Central memory CD4-positive, alpha-beta T cell (primary cell): ENCODE data around the gene LIF.
"Not testable (repeated sequence)": the region's sequence is repeated elsewhere in the genome, so short reads cannot be mapped to it uniquely, and the experiment has no call there.

Source experiments
- DNase-seq: peaks from one replicate; pipeline ENCODE4 v3.0.0; 2022

LIF gene

DNA sequence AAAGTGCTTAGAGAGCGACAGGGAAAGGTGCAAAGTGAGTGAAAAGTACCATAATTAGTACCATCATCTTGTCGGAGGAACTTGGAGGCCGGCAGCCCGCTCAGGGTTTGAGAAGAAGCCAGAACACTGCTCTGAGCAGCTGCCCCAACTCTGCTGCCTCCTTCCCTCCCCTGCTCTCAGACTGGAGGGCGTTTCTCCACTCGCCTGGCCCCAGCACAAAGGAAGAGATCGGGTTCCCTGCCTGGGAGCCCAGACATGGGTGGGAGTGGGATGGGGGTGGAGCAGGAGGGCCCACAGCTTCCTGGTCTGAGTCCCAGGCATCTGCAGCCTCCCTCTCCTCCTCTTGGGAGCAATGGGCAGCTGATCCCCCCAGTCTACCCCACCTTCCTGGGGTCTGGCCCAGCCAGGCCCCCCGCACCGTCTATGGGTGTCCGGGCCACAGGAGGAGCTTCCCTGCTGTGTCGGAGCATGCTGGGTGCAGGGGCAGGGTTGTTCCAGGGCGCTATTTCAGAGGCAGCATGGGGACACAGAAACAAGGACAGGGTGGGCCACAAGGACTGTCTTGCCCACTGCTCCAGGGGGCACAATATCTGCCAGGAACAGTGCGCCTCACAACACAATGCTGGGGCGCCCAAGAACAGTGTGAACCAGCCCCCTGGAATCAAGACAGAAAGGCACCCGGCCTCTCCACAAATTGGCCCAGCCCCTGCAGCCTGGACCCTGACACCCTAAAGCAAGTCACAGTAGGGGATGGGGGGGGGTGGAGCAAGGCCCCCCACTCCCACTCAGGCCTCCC lies 4.8 kb downstream of the LIF start:
- DNase-seq = no peak

DNA sequence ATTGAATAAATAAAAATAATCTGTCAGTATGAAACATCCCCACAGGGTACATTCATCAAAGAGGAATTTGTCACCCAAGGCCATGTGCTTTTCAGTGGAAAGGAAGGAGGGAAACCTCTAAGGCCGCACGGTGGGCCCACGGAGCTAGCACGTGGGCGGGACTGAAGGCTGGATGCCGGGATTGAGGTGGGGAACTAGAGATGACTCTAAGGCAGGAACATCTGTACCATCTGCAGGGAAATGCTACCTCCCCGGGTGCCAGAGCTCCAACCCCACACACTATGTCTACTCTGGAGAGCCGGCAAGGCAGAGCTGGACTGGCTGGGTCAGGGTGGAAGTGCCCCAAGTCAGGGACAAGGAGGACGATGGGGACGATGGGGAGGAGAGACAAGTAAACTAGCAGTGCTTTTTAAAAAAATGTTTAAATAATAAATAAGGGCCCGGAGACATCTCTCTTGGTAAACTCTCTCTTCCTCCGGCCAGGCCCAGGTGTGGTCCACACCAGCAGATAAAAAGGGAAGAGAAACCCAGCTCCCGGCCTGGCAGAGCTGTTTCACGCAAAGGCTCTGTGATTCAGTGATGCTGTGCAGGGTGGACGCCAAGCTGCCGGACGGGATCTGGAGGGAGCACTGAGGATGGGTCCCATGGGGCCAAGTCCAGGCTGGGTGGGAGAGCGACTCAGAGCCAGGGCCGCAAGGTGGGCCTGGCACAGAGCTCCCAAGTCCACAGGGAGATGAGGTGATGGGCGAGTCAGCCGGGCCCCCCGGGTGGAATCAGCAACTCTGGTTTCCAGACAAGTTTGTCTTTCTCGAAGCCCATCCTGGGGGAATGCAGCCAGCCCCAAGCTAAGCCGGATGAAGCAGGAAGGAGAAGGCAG lies 5.8 kb downstream of the LIF start:
- no peak for DNase-seq

DNA sequence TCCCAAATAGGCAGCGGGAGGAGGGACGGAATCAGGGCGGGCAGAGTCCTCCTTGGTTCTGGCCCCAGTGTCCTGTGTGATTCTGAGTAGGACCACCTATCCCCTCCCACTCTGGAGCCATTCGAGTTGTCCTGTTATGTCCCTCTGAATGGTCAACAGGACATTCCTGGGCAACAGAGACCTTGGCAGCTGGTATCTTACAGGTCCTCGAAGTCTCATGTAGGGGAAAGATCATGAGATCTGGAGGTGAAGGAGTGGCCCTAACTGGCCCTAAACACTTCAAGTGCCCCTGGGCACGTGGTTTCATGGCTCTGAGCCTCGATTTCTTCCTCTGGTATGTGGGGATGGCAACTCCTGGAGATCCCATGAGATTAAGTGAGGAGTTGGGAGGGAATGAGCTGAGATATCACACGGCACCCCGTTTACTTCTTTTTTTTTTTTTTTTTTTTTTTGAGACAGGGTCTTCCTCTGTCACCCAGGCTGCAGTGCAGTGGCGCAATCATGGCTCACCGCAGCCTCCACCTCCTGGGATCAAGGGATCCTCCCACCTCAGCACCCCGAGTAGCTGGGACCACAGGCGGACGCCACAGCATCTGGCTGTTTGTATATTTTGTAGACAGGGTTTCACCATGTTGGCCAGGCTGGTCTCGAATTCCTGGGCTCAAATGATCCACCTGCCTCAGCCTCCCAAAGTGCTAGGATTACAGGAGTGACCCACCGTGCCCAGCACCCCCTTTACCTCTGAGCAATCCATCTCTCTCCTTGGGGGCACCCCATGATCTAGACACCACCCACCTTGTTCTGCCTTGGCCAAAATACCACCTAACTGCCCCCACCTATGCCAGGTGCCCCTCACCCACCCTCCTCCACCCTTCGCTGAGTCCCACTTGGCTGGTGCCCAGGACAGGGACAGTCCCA lies 6.8 kb downstream of the LIF start:
- DNase-seq = no peak

DNA sequence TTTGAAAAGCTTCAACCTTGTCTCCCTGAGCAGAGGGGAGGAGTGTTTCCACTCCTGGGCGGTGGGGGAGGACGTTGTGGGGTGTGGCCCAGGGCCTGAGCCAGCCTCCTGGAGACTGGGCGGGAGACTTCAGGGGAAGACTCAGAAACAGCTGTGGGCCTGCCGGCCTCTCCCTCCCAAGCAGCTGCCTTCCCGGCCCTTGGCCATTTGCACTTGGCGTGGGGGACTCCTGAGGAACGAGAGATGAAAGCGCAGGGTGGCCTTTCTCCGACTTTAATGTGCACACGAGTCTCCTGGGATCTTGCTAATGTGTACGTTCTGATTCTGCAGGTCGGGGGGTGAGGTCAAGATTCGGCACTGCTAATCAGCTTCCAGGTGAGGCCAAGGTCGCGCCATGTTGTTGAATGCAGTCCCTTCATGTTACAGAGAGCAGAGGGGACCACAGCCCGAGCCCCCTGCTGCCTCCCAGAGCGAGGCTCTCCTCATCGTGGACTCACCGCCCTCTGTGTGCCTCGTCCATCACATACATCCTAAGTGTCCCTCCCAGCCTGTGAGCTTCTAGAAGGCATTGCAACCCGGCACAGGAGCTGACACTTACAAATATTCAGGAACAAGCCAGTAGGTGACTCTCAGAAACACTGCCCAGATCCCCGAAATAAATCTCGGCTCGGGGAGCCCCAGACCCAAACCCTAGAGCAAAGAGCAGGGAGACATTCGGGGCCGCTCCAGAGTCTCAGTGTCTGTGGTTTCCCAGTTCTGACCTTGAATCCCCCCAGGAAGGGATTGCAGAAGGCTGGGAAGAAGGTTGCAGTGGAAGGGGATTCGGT lies 7.7 kb downstream of the LIF start:
- no peak for DNase-seq

DNA sequence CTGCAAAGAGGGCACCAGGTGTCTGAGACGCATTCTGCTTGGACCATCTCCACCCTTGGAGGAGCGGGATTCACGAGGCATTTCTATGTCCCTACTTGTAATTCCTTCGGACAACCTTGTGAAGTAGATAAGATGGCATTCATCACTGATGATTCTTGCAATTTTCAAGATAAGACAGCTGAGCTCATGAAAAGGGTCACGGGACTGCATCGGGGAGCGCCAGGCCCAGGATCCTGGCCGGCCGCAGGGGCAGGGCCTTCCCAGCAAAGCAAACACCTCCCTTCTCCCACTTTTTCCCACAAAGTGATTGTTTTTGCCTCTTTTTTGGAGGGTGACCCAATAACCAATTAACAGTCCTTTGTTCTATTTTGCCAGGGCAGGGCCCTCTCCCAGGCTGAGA lies 8.4 kb downstream of the LIF start:
- DNase-seq = no peak

DNA sequence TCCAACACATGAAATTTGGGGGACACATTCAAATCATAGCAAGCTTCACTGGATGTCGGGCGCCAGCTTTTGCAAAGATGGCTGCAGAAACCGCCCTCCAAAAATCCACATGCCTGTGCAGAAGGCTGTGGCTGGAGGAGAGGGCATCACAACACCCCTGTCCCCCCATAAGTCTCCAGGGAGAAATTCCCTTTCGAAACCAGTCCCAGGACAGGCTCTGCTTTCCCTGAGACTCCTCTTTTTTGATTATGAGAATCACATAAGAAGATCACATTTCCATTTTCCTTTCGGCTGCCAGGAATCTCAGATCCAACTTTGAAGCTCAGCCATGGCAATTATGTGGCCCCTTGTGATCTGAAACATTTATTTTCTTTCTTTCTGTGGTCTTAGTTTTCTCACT lies 9.7 kb downstream of the LIF start:
- DNase-seq = no peak

DNA sequence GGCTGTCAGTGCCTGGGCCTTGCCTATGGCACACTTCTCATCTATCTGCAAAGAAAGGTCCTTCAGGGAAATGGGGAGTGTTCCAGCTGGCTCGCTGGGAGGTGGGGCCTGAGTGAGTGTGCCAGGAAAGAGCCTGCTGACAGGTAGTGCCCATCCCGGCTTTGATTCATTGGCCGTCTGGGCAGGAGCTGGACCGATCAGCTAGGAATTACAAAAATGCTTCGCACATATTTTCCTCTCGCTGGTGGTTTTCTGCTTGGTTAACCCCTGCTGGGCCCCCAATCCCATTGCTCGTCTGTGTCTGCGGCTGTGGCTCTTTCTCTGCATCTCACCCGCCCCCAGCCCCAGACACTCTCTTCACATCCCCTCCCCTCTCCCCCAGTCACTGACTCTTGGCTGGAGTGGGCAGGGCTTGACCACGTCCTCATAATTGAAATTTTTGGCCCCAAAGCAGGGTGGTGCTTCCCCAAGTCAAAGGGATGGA lies 10.8 kb downstream of the LIF start:
- DNase-seq = no peak

DNA sequence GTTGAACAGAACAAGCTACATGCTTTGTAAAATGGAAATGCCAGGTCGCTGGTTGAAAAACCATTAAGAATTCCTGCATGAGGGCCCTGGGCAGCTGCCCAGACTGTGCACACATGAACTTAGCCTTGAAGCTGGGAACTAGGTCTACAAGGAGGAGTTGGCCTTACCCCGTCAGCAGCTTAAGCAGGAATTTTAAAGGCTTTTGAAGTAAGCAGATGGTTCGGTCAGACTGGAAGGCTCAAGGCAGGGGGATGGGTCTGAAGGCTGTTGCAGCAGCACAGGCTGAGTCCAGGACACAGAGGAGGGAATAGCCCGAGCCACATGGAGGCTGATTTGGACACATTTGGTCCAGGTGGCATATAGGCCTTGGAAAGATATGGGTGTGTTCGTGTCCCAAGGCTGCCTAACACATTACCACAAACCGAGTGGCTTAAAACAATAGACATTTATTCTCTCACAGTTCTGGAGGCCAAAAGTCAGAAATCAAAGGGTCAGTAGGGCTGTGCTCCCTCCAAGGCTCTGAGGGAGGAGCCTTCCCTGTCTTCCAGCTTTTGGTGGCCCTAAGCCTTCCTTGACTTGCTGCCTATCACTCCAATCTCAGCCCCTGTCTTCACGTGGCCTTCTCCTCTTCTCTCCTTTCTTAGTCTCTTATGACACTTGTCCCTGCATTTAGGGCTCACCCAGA lies 11.6 kb downstream of the LIF start:
- DNase-seq = no peak

DNA sequence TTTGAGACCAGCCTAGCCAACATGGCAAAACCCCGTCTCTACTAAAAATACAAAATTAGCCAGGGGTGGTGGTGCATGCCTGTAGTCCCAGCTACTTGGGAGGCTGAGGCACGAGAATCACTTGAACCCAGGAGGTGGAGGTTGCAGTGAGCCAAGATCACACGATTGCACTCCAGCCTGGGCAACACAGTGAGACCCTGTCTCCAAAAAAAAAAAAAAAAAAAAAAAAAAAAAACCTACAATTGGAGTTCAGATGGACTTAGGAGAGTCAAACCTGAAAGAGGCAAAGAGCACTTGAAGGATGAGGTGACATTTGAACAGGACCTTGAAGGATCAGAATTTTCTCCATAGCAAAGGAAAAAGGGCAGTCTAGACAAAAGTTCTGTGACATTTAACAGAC lies 12.2 kb downstream of the LIF start:
- DNase-seq = not testable (repeated sequence)

DNA sequence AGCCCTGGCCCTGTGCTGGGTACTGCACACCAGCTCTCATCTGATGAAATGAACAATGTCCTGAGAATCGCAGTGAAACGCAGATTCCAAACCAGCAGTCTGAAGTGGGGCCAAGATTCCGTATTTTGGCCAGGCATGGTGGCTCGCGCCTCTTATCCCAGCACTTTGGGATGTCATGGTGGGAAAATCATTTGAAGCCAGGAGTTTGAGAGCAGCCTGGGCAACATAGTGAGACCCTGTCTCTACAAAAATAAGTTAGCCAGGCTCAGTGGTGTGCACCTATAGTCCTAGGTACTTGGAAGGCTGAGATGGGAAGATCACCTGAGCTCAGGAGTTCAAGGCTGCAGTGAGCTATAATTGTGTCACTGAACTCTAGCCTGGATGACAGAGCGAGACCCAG lies 13.0 kb downstream of the LIF start:
- no peak for DNase-seq

DNA sequence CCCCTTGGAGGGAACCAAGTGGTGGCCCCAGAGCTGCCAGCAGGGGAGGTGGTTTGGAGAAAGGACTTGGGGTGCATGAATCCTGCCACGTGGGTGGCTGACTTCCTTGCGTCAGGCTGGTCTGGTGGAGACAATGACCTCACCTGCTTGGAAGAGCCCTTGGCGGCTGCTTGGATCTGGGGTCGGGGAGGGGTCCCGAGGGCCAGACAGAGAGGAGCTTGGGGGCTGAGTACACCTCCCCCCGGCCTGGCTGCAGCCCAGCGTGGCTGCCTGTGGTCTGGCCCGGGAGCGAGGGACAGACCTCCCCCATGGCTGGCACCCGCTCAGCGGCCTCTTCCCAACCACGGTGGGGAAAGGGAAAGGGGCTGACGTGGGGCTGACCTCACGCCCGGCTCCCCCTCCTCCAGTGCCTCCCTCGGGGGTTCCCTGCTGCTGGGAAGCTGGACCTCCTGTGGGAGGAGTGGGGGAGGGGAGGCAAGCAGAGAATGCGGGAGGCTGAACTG lies 13.8 kb downstream of the LIF start:
- no peak for DNase-seq

DNA sequence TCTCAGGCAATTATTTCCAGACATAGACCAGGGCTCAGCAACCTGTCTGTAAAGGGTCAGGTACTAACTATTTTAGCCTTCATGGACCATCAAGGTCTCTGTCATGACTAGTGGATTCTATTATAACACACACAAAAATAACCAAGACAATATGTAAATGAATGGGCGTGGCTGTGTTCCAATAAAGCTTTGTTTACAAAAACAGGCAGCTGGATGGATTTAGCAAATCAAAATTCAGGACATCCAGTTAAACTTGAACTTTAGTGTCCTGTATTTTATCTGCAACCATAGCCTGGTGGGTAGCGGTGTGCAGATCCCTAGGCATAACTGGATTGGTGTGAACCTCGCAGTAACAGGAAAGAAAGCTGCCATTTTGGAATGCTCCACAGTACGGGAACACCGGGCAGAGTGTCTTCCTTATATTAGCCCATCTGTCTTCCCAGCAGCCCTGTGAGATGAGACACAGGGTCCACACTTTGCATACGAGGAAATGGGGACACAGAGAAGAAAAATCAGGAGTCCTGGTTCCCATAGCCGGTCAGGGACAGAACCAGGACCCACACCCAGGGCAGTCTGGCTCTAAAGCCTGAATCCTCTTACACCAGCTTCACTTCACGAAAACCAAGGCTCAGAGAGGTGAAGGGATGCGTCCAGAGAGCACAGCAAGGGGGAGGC lies 15.6 kb downstream of the LIF start:
- DNase-seq = no peak

DNA sequence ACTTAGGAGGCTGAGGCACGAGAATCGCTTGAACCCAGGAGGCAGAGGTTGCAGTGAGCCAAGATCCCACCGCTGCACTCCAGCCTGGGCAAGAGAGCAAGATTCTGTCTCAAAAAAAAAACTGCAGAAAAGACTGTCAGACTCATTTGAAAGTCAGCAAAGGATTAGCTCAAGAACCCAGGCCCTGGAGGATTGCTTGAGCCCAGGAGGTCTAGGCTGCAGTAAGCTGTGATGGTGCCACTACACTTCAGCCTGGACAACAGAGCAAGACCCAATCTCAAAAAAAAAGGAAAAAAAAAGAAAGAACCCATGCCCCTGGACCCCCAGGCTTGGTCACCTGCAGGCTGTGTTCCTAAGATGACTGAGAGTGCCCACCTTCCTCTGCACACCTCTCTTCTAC lies 16.2 kb downstream of the LIF start:
- DNase-seq = no peak

DNA sequence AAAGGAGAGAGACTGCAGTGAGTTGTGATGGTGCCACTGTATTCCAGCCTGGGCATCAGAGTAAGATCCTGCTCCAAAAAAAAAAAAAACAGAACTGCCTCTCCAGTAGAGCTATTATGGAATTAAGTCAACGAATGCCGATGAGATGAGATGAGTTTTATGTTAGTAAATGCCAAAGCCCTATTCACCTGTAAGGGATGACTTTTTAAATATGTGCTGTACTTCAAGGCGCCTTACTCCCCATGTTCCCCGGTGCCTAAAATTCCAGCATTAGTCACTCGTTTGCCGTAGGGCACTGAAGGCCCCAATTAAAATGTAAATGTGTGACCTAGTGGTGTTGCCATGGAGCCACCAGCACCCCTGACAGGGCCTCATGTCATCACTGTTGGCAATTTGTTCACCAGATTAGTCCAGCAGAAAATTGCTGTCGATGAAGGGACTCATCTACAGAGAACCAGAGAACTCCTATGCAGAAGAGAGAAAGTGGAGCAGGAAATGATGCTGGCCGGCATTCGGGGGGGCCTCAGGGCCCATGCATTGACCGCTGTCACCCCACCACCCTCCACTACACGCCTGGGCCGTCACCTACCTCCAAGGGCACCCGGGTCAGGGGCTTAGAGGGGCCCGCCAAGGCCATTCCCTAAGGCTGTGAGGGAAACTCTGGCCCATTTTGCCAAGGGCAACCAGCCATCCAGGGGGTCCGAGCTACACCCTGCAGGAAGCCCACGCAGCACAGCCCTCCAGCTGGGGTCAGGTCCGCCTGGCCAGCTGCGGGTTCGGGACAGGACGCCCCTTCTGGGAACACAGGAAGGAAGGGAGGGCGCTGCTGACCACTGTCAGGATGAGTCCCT lies 17.8 kb downstream of the LIF start:
- no peak for DNase-seq

DNA sequence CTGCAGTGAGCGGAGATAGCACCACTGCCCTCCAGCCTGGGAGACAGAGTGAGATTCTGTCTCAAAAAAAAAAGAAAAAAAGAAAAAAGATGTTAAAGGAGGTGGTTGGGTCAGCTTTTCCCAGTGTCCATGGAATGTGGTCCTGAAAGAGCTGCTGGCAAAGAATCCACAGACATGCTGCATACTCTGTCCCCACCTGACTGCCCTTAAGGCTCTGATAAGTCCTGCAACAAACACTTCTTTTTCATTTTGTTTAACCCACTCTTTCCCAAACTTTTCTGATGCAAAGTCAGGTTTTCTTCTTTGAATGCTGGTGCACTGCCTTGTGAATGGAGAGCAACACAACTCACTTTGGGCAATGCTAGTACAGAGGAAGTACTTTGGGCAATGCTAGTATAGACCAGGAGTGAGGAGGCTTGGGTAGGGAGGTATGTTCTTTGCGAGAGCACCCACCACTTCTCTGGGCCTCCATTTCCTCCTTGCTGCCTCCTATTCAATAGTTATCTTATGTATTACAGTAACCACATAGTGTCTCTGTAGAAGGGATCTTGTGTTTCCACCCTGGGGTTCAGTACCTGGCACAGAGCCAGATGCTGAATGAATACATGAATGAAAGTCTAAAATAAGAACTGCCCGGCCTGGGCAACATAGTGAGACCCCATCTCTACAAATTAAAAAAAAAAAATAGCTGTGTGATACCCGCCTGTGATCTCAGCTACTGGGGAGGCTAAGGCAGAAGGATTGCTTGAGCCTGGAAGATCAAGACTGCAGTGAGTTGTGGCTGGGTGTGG lies 18.9 kb downstream of the LIF start:
- DNase-seq = no peak

DNA sequence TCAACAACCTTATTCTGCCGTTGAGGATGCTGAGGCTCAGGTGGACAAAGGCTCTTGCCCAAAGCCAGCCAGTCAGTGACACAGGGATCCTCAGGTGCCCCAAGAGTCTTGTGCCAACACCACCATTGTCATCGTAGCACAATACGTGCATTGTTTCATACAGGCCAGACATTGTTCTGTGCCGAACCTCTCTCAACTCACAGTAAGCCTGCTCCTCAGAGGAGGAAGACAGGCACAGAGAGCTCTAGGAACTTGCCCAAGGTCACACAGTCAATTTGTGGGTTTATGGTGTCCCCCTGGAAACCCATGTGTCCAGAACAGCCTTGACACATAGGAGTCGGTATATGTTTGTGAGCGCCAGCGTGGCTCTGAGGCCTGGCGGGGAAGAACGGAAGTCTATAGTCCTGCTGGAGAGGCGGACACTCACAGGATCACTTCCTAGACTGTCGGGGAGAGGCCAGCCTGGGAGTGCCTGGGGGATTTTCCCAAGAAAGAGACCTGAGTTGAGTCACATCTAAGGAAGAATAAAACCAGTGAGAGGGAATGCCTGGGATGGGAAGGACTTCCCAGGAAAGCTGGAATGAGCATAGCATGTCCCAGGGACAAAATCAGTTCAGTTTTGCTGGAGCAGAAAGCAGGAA lies 20.2 kb downstream of the LIF start:
- DNase-seq = no peak

DNA sequence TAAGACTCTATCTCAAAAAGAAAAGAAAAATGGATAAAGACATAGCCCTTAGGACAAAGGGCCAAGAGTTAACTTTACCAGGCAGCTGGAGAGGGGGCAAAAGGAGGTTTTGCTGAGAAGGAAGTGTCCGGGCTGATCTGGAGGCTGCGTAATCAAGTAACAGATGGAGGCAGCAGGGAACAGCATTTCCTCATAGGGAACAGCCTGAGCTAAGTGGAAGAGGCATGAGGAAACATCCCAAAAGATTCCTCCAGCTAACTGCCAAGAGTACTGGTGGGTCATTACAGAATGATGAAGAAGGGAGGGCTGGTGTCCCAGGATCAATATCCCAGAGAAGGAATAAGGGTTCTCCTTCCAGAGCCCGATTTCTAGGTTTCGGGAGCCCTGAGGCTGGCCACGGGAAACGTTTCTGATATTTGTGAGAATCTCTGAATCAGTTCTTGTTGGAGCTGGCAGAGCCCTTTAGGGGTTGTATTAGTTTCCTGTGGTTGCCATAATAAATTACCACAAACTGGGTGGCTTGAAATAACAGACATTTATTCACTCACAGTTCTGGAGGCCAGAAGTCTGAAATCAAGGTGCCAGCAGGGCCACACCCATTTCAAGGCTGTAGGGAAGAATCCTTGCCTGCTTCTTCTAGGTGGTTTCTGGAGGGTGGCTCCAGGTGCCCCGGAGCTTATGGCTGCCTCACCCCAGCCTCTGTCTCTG lies 21.2 kb downstream of the LIF start:
- DNase-seq = no peak
